ENCODE data around the gene DHRS7B.

Gene DHRS7B

GRCh38 chr17:21169496-21169895 is 42.7 kb downstream of the DHRS7B start:
- H3K4me1 ChIP-seq (ENCODE audit: insufficient read depth, low read length), result no peaks in the 10 kb centered on the region
- H3K4me3 ChIP-seq (ENCODE audit: low read length), result no peak overlapping the region
- no peak overlapping the region for H2AFZ ChIP-seq (ENCODE audit: low read depth, low read length)
- no peaks in the 10 kb centered on the region for H3K27me3 ChIP-seq (ENCODE audit: insufficient read depth, low read length)
- no peaks in the 10 kb centered on the region for H3K9me3 ChIP-seq (ENCODE audit: low read length)
- peaks cover 22% of the 10 kb centered on the region for H3K36me3 ChIP-seq (ENCODE audit: insufficient read depth, low read length)

- H3K4me3 ChIP-seq (ENCODE audit: low read length), result no peak overlapping the region
- H3K36me3 ChIP-seq (ENCODE audit: insufficient read depth, low read length), result peaks cover 22% of the 10 kb centered on the region
- H3K27me3 ChIP-seq (ENCODE audit: insufficient read depth, low read length), result no peaks in the 10 kb centered on the region
- H3K4me1 ChIP-seq (ENCODE audit: insufficient read depth, low read length), result no peaks in the 10 kb centered on the region
- no peaks in the 10 kb centered on the region for H3K9me3 ChIP-seq (ENCODE audit: low read length)
- no peak overlapping the region for H2AFZ ChIP-seq (ENCODE audit: low read depth, low read length)
Observed at GRCh38 chr17:21170809-21171208, 44.0 kb downstream of the DHRS7B start.

GRCh38 chr17:21171309-21171922 is 44.7 kb downstream of the DHRS7B start:
- Histone ChIP-seq H2AFZ (ENCODE audit: low read depth, low read length) (no peak overlapping the region), H3K4me1 (ENCODE audit: insufficient read depth, low read length) (no peaks in the 10 kb centered on the region), H3K27me3 (ENCODE audit: insufficient read depth, low read length) (no peaks in the 10 kb centered on the region), H3K36me3 (ENCODE audit: insufficient read depth, low read length) (peaks cover 22% of the 10 kb centered on the region), H3K9me3 (ENCODE audit: low read length) (no peaks in the 10 kb centered on the region), H3K4me3 (ENCODE audit: low read length) (no peak overlapping the region)

- no peaks in the 10 kb centered on the region for H3K9me3 ChIP-seq (ENCODE audit: low read length)
- no peak overlapping the region for H2AFZ ChIP-seq (ENCODE audit: low read depth, low read length)
- H3K36me3 ChIP-seq (ENCODE audit: insufficient read depth, low read length), result peaks cover 22% of the 10 kb centered on the region
- H3K4me1 ChIP-seq (ENCODE audit: insufficient read depth, low read length), result no peaks in the 10 kb centered on the region
- H3K27me3 ChIP-seq (ENCODE audit: insufficient read depth, low read length), result no peaks in the 10 kb centered on the region
- no peak overlapping the region for H3K4me3 ChIP-seq (ENCODE audit: low read length)
Observed at GRCh38 chr17:21171970-21172510, 45.3 kb downstream of the DHRS7B start.

- Histone ChIP-seq H2AFZ (ENCODE audit: low read depth, low read length) (no peak overlapping the region), H3K4me3 (ENCODE audit: low read length) (no peak overlapping the region), H3K27me3 (ENCODE audit: insufficient read depth, low read length) (no peaks in the 10 kb centered on the region), H3K36me3 (ENCODE audit: insufficient read depth, low read length) (peaks cover 22% of the 10 kb centered on the region), H3K4me1 (ENCODE audit: insufficient read depth, low read length) (no peaks in the 10 kb centered on the region), H3K9me3 (ENCODE audit: low read length) (no peaks in the 10 kb centered on the region)
Observed at GRCh38 chr17:21172846-21173245, 46.1 kb downstream of the DHRS7B start.

GRCh38 chr17:21173543-21173942 is 46.8 kb downstream of the DHRS7B start:
- Histone ChIP-seq H3K27me3 (ENCODE audit: insufficient read depth, low read length) (no peaks in the 10 kb centered on the region), H3K4me3 (ENCODE audit: low read length) (no peak overlapping the region), H2AFZ (ENCODE audit: low read depth, low read length) (no peak overlapping the region), H3K4me1 (ENCODE audit: insufficient read depth, low read length) (no peaks in the 10 kb centered on the region), H3K36me3 (ENCODE audit: insufficient read depth, low read length) (peaks cover 25% of the 10 kb centered on the region), H3K9me3 (ENCODE audit: low read length) (no peaks in the 10 kb centered on the region)

GRCh38 chr17:21174186-21174585 is 47.4 kb downstream of the DHRS7B start:
- no peak overlapping the region for H3K4me3 ChIP-seq (ENCODE audit: low read length)
- H2AFZ ChIP-seq (ENCODE audit: low read depth, low read length), result no peak overlapping the region
- H3K36me3 ChIP-seq (ENCODE audit: insufficient read depth, low read length), result peaks cover 25% of the 10 kb centered on the region
- no peaks in the 10 kb centered on the region for H3K27me3 ChIP-seq (ENCODE audit: insufficient read depth, low read length)
- H3K4me1 ChIP-seq (ENCODE audit: insufficient read depth, low read length), result no peaks in the 10 kb centered on the region
- H3K9me3 ChIP-seq (ENCODE audit: low read length), result no peaks in the 10 kb centered on the region

GRCh38 chr17:21174713-21175112 is 47.9 kb downstream of the DHRS7B start:
- H3K4me3 ChIP-seq (ENCODE audit: low read length), result no peak overlapping the region
- no peaks in the 10 kb centered on the region for H3K27me3 ChIP-seq (ENCODE audit: insufficient read depth, low read length)
- H2AFZ ChIP-seq (ENCODE audit: low read depth, low read length), result no peak overlapping the region
- peaks cover 25% of the 10 kb centered on the region for H3K36me3 ChIP-seq (ENCODE audit: insufficient read depth, low read length)
- H3K9me3 ChIP-seq (ENCODE audit: low read length), result no peaks in the 10 kb centered on the region
- H3K4me1 ChIP-seq (ENCODE audit: insufficient read depth, low read length), result no peaks in the 10 kb centered on the region

- Histone ChIP-seq H3K4me1 (ENCODE audit: insufficient read depth, low read length) (no peaks in the 10 kb centered on the region), H2AFZ (ENCODE audit: low read depth, low read length) (no peak overlapping the region), H3K4me3 (ENCODE audit: low read length) (no peak overlapping the region)
Observed at GRCh38 chr17:21176773-21177395, 50.1 kb downstream of the DHRS7B start.

GRCh38 chr17:21177401-21177800 is 50.6 kb downstream of the DHRS7B start:
- Histone ChIP-seq H3K27me3 (ENCODE audit: insufficient read depth, low read length) (no peaks in the 10 kb centered on the region), H3K9me3 (ENCODE audit: low read length) (peaks cover 3% of the 10 kb centered on the region), H3K4me1 (ENCODE audit: insufficient read depth, low read length) (no peaks in the 10 kb centered on the region), H3K4me3 (ENCODE audit: low read length) (no peak overlapping the region), H2AFZ (ENCODE audit: low read depth, low read length) (no peak overlapping the region), H3K36me3 (ENCODE audit: insufficient read depth, low read length) (peaks cover 21% of the 10 kb centered on the region)

More at GRCh38 chr17:21176773-21177395, 50.1 kb downstream of the DHRS7B start:
- no peaks in the 10 kb centered on the region for H3K27me3 ChIP-seq (ENCODE audit: insufficient read depth, low read length)
- H3K9me3 ChIP-seq (ENCODE audit: low read length), result peaks cover 3% of the 10 kb centered on the region
- peaks cover 22% of the 10 kb centered on the region for H3K36me3 ChIP-seq (ENCODE audit: insufficient read depth, low read length)

GRCh38 chr17:21177854-21178600 is 51.3 kb downstream of the DHRS7B start:
- no peaks in the 10 kb centered on the region for H3K27me3 ChIP-seq (ENCODE audit: insufficient read depth, low read length)
- H3K36me3 ChIP-seq (ENCODE audit: insufficient read depth, low read length), result peaks cover 17% of the 10 kb centered on the region
- no peak overlapping the region for H3K4me3 ChIP-seq (ENCODE audit: low read length)
- no peaks in the 10 kb centered on the region for H3K4me1 ChIP-seq (ENCODE audit: insufficient read depth, low read length)
- no peak overlapping the region for H2AFZ ChIP-seq (ENCODE audit: low read depth, low read length)
- peaks cover 3% of the 10 kb centered on the region for H3K9me3 ChIP-seq (ENCODE audit: low read length)

- Histone ChIP-seq H2AFZ (ENCODE audit: low read depth, low read length) (no peak overlapping the region), H3K36me3 (ENCODE audit: insufficient read depth, low read length) (peaks cover 27% of the 10 kb centered on the region), H3K4me1 (ENCODE audit: insufficient read depth, low read length) (no peaks in the 10 kb centered on the region), H3K9me3 (ENCODE audit: low read length) (peaks cover 3% of the 10 kb centered on the region), H3K27me3 (ENCODE audit: insufficient read depth, low read length) (no peaks in the 10 kb centered on the region), H3K4me3 (ENCODE audit: low read length) (no peak overlapping the region)
Observed at GRCh38 chr17:21183468-21183867, 56.7 kb downstream of the DHRS7B start.

GRCh38 chr17:21184570-21184969 is 57.8 kb downstream of the DHRS7B start:
- Histone ChIP-seq H3K36me3 (ENCODE audit: insufficient read depth, low read length) (peaks cover 30% of the 10 kb centered on the region), H3K9me3 (ENCODE audit: low read length) (peaks cover 3% of the 10 kb centered on the region), H2AFZ (ENCODE audit: low read depth, low read length) (no peak overlapping the region), H3K27me3 (ENCODE audit: insufficient read depth, low read length) (no peaks in the 10 kb centered on the region), H3K4me3 (ENCODE audit: low read length) (no peak overlapping the region), H3K4me1 (ENCODE audit: insufficient read depth, low read length) (no peaks in the 10 kb centered on the region)

Measured in neuron (in vitro differentiated cells).